Measurements from ENCODE around the gene TRIL. TPM values are rescaled to one million over a fixed set of nuclear protein-coding genes. Genes with fewer than 3 reads are reported as not detected.

TRIL gene
- total and polyA plus RNA-seq, 2 experiments from 2014 or later = 1.7 to 5.8 TPM

DNA sequence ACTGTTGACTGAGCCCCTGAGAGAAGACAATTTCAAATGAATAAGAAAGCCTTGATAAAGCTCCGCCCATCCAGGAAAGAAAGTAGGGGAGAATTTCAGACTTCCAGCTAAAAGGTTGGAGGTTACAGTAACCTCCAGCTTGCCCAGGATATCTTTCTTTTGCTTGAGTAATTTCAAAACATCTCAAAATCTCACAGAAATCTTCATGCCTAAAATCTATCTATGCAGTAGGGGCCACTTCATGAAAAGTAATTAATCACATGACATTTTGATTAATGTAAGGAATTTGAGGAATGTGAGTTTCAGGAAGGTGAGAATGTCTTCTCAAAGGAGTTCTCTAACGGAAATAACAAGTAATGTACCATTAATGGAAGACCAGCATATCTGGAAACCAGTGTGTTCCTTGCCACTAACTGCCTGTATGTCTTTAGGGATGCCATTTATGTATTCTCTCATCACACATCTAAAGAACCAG is 24.2 kb downstream of the TRIL start:
- no peak overlapping the region for H3K27ac ChIP-seq
- H3K4me1 ChIP-seq (ENCODE audit: low read depth) = peaks cover 6% of the 10 kb centered on the region
- H3K4me3 ChIP-seq = no peak overlapping the region
- no peaks in the 10 kb centered on the region for H3K36me3 ChIP-seq
- DNase-seq (ENCODE audit: low read depth in 1 of 2, low spot score in 1 of 2) = no peak
- no peak for TF ChIP-seq CTCF (IDR thresholded peaks at IDR 0.05; ENCODE audit: low read depth, low read length)
- H3K27me3 ChIP-seq = no peaks in the 10 kb centered on the region
- no peaks in the 10 kb centered on the region for H3K9me3 ChIP-seq (ENCODE audit: low read depth)

DNA sequence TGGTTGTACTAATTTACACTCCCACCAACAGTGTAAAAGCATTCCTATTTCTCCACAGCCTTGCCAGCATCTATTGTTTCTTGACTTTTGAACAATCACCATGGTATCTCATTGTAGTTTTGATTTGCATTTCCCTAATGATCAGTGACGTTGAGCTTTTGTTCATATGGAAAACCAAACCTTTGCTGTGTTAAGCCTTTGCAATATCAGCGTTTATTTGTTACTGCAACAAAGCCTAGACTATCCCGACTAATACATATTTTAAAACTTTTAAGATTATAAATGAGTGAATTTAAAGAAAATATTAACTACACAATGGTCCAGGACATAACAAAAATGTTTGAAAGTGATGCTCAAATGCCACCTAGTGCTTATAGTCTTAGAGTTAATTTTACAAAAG is 26.6 kb downstream of the TRIL start:
- no peaks in the 10 kb centered on the region for H3K9me3 ChIP-seq (ENCODE audit: low read depth)
- no peak overlapping the region for H3K27ac ChIP-seq
- no peak for DNase-seq (ENCODE audit: low read depth in 1 of 2, low spot score in 1 of 2)
- no peak overlapping the region for H3K4me3 ChIP-seq
- H3K27me3 ChIP-seq = peaks cover 3% of the 10 kb centered on the region
- no peaks in the 10 kb centered on the region for H3K36me3 ChIP-seq
- TF ChIP-seq CTCF (IDR thresholded peaks at IDR 0.05; ENCODE audit: low read depth, low read length) = no peak
- H3K4me1 ChIP-seq (ENCODE audit: low read depth) = peaks cover 6% of the 10 kb centered on the region

GRCh38 chr7:28926871-28927597 is 31.1 kb downstream of the TRIL start:
- TF ChIP-seq CTCF (IDR thresholded peaks at IDR 0.05; ENCODE audit: low read depth, low read length) = peak; percentile 78
- H3K27me3 ChIP-seq = peaks cover 15% of the 10 kb centered on the region
- H3K27ac ChIP-seq = no peak overlapping the region
- DNase-seq (ENCODE audit: low read depth in 1 of 2, low spot score in 1 of 2) = peak; percentile 89 to 95
- H3K9me3 ChIP-seq (ENCODE audit: low read depth) = no peaks in the 10 kb centered on the region
- H3K4me3 ChIP-seq = peak overlapping the region; percentile 14
- H3K36me3 ChIP-seq = no peaks in the 10 kb centered on the region
- no peaks in the 10 kb centered on the region for H3K4me1 ChIP-seq (ENCODE audit: low read depth)

DNA sequence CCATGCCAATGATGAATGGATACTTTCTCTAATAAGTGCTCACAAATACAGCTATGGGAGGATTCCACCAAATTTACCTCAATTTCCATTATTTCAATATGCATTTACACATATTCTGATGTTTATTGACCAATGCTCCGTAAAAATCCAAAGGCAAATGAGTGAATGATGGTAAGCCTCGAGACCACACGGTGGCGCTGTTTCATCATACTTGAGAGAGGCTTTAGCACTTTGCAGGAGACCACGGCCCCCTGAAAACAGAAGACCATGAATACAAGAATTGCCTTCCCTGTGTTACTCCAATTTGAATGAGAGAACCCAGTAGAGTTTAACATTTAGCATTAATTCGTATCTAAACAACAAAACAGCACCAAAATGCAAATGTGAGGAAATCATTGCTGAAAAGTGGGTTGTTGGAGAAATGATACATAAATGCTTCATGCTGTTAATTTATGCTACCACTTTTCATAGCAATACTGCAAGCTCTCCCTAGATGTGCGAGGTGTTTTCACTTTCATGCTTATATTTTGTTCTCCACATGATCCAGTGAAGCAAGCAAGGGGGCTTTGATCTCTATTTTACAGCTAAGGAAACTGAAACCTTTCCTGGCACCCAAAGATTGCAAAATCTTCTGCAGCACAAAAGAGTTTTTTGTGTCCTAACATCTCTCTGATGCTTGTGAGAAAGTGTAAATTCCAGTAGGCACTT is 35.4 kb downstream of the TRIL start:
- Histone ChIP-seq H3K27me3 (peaks cover 15% of the 10 kb centered on the region), H3K9me3 (ENCODE audit: low read depth) (no peaks in the 10 kb centered on the region), H3K27ac (no peak overlapping the region), H3K36me3 (no peaks in the 10 kb centered on the region), H3K4me3 (no peak overlapping the region), H3K4me1 (ENCODE audit: low read depth) (no peaks in the 10 kb centered on the region)
- peak; percentile 80 for TF ChIP-seq CTCF (IDR thresholded peaks at IDR 0.05; ENCODE audit: low read depth, low read length)
- DNase-seq (ENCODE audit: low read depth in 1 of 2, low spot score in 1 of 2) = peak; percentile 85 to 95

DNA sequence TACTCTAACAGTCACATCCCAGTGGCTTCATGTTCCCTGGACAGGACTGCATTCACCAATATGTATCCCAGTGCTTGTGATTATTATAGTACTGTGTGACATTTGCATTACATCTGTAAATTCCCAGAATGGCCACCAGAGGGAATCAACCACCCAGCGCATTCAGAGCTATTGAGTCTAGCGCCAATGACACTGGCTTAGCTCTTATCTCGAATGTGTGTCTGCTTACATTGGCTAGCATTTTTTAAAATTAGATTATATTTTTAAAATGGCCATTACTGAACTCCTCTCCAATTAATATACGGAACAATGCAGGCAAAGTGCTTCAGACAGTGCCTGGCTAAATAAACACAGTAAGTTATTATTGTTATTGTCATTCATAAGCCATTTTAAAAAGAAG is 36.3 kb downstream of the TRIL start:
- peak; percentile 81 to 82 for DNase-seq (ENCODE audit: low read depth in 1 of 2, low spot score in 1 of 2)
- Histone ChIP-seq H3K36me3 (no peaks in the 10 kb centered on the region), H3K27ac (no peak overlapping the region), H3K9me3 (ENCODE audit: low read depth) (no peaks in the 10 kb centered on the region), H3K4me1 (ENCODE audit: low read depth) (no peaks in the 10 kb centered on the region), H3K4me3 (no peak overlapping the region), H3K27me3 (peaks cover 14% of the 10 kb centered on the region)
- TF ChIP-seq CTCF (IDR thresholded peaks at IDR 0.05; ENCODE audit: low read depth, low read length) = peak; percentile 85

All from cardiac muscle cell (in vitro differentiated cells and primary cell).